HEK293T (cell line): ENCODE measurements around the gene SPDYA.

Source experiments
- ARNT ChIP-seq: fragments of 450-650 bp; IDR thresholded peaks from 2 replicates; pipeline ENCODE4 v1.6.1; 2017; ENCODE audit warnings: mild to moderate bottlenecking
- BHLHE40 ChIP-seq: fragments of 450-650 bp; IDR thresholded peaks from 2 replicates; pipeline ENCODE4 v1.6.1; 2016; ENCODE audit warnings: mild to moderate bottlenecking, moderate library complexity, borderline replicate concordance
- ELF4 ChIP-seq: fragments of 450-650 bp; IDR thresholded peaks from 2 replicates; pipeline ENCODE4 v1.6.1; 2017; ENCODE audit warnings: antibody characterized with exemption
- FOXK2 ChIP-seq: fragments of 450-650 bp; IDR thresholded peaks from 2 replicates; pipeline ENCODE4 v1.6.1; 2016; ENCODE audit warnings: mild to moderate bottlenecking
- HDGF ChIP-seq: fragments of 450-650 bp; IDR thresholded peaks from 2 replicates; pipeline ENCODE4 v1.6.1; 2017; ENCODE audit warnings: antibody characterized with exemption, borderline replicate concordance
- LEF1 ChIP-seq: fragments of 450-650 bp; IDR thresholded peaks from 2 replicates; pipeline ENCODE4 v1.6.1; 2017; ENCODE audit warnings: mild to moderate bottlenecking, borderline replicate concordance
- SUZ12 ChIP-seq: fragments of 450-650 bp; IDR thresholded peaks from 2 replicates; pipeline ENCODE4 v1.6.1; 2016; ENCODE audit warnings: mild to moderate bottlenecking
- TARDBP ChIP-seq: fragments of 450-650 bp; IDR thresholded peaks from 2 replicates; pipeline ENCODE4 v1.6.1; 2016
- TF ChIP-seq, protein P1 (sequence below): fragments of 450-650 bp; IDR thresholded peaks from 2 replicates; pipeline ENCODE4 v1.6.1; 2016

DNA sequence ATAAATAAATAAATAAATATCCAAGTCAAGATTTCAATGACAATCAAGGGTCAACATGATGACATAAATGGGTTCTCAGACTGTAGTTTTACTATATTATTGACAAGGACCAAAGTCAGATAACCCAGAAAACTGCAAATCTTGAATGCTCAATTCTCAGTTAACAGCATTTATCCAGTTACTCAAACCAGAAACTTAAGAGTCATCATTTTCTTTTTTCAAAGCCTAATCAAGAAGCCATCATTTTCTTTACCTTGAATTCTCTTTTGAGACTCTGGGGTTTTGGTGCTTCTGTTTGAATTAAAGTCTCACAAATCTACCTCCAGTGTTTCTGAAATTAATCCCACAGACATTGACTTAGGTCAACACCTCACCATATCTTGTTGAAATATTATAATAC lies 45.3 kb downstream of the SPDYA start:
- TF ChIP-seq ARNT = no peak
- no peak for TF ChIP-seq BHLHE40
- TF ChIP-seq HDGF = no peak
- no peak for TF ChIP-seq TARDBP
- TF ChIP-seq SUZ12 = no peak
- no peak for TF ChIP-seq LEF1
- no peak for TF ChIP-seq FOXK2
- no peak for TF ChIP-seq ELF4
- TF ChIP-seq, protein P1, sequence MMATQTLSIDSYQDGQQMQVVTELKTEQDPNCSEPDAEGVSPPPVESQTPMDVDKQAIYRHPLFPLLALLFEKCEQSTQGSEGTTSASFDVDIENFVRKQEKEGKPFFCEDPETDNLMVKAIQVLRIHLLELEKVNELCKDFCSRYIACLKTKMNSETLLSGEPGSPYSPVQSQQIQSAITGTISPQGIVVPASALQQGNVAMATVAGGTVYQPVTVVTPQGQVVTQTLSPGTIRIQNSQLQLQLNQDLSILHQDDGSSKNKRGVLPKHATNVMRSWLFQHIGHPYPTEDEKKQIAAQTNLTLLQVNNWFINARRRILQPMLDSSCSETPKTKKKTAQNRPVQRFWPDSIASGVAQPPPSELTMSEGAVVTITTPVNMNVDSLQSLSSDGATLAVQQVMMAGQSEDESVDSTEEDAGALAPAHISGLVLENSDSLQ = no peak
